ENCODE data around the gene SMDT1. TPM values are rescaled to one million over a fixed set of nuclear protein-coding genes. Genes with fewer than 3 reads are reported as not detected.

Gene SMDT1, protein sequence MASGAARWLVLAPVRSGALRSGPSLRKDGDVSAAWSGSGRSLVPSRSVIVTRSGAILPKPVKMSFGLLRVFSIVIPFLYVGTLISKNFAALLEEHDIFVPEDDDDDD
- polyA plus RNA-seq (2012; ENCODE audit: insufficient read depth, insufficient read length, low read depth) = 216 TPM

DNA sequence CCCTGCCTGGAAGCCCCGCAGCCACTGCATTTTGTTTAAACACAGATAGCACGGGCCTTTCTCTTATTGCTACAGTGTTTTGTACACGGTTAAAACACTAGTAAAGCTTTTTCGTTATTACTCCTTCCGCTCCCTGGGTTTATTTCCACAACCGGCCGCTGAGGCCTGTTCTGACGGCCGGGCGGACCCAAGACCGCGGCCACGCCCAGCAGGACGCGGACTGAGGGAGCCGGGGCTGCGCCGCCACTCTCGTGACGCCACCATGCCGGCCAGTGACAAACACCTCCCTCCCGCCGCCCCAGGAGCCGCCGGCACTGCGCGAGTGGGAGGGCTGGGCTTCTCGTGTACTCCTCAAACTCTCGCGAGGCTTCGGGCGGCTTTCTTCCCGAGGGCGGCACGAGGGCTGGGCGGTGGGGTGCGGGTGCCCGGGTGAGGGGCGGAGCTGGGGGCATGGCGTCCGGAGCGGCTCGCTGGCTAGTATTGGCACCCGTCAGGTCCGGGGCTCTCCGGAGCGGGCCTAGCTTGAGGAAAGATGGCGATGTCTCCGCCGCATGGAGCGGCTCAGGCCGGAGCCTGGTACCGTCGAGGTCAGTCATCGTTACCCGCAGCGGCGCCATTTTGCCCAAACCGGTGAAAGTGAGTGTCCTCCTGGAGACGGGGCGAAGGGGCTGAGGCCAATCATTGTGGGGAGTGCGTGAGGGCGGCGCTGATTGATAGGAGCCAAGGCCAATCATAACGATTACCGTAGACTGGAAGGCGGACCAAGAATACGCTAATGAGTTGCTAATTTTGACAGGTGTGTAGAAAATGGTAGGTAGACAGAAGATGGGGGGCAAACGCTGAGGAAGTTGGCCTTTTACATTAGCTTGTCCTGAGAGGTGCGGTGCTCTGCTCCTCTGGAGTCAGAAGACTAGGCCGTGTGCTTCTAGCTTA, at the start of gene SMDT1:
TSS of gene SMDT1 (plus strand) at position 382 of the 933 bp plus-strand sequence. CDS start at position 451, 69 bp downstream.
- no peak for TF ChIP-seq CTCF (IDR thresholded peaks at IDR 0.05; ENCODE audit: low read depth, low read length)
- Histone ChIP-seq H3K4me3 (ENCODE audit: low read depth, low read length) (peak within 1 kb of the TSS; percentile 89), H3K27me3 (no peaks in the 10 kb centered on the region), H3K4me1 (peaks cover 6% of the 10 kb centered on the region), H3K9me3 (no peaks in the 10 kb centered on the region), H3K36me3 (peaks cover 30% of the 10 kb centered on the region)
- peak; percentile 99 for DNase-seq

DNA sequence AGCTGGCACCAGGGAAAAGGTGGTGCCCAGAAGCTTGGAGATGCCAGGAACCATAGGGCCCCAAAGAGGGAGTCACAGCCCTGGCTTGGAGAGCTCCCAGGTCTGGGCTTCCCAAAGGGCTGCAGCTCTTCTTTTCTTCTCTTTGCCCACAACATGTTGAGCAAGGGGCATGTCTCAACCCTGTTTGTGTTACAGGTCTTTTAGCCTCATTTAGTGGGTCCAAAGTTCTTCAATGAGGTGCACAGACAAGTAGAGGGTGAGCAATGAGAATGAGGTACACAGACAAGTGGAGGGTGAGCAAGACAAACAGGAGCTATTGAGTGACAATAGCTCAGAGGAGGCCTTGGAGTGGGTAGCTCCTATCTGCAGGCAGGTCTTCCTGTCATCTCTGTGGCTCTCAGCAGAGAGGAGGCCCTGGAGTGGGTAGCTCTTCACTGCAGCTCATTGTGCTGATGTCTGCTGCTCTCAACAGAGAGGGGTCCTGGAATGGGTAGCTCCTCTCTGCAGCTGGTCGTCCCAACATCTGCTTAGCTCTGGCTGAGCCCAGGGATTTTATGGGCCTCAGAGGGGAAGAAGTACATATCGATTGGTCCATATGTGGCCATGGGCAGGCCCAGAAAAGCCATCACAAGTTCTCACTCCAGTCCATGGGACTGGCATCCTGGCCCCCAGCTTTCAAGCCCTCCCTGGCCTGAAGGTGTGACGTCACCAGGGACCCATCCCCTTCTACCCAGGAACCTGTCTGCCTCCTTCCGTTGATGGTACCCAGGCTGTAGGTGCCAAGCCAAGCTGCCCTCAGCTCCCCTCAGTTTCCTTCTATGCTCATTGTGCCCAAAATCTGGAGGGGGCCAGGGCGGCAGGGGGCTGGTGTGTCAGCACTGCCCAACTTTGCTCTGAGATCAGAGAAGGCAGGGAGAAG, 46.0 kb upstream of the SMDT1 start:
- H3K9me3 ChIP-seq = 0 out of 2 replicates have a peak, but pooled peaks cover 3% of the 10 kb centered on the region
- no peaks in the 10 kb centered on the region for H3K27me3 ChIP-seq
- H3K36me3 ChIP-seq = no peaks in the 10 kb centered on the region
- no peak overlapping the region for H3K4me3 ChIP-seq (ENCODE audit: low read depth, low read length)
- no peak for TF ChIP-seq CTCF (IDR thresholded peaks at IDR 0.05; ENCODE audit: low read depth, low read length)
- H3K4me1 ChIP-seq = no peaks in the 10 kb centered on the region; the same call in 1 of the 2 replicates
- DNase-seq = no peak

- no peaks in the 10 kb centered on the region for H3K36me3 ChIP-seq
- H3K4me1 ChIP-seq = no peaks in the 10 kb centered on the region; the same call in 1 of the 2 replicates
- H3K9me3 ChIP-seq = 0 out of 2 replicates have a peak, but pooled peaks cover 3% of the 10 kb centered on the region
- no peak for TF ChIP-seq CTCF (IDR thresholded peaks at IDR 0.05; ENCODE audit: low read depth, low read length)
- DNase-seq = peak; percentile 64
- H3K27me3 ChIP-seq = no peaks in the 10 kb centered on the region
- no peak overlapping the region for H3K4me3 ChIP-seq (ENCODE audit: low read depth, low read length)
These were observed 44.2 kb upstream of the SMDT1 start for GRCh38 chr22:42035256-42035655.

DNA sequence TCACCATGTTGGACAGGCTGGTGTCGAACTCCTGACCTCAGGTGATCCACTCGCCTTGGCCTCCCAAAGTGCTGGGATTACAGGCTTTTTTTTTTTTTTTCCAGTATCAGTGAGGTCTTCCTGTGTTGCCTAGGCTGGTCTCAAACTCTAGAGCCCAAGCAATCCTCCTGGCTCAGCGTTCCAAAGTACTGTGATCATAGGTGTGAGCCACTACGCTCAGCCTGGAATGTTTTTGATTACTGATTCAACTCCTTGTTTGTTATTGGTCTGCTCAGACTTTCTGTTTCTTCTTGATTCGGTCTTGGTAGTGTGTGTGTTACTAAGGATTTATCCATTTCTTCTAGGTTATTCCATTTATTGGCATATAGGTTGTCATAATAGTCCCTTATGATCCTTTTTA, 40.2 kb upstream of the SMDT1 start:
- H3K36me3 ChIP-seq = no peaks in the 10 kb centered on the region
- TF ChIP-seq CTCF (IDR thresholded peaks at IDR 0.05; ENCODE audit: low read depth, low read length) = no peak

DNA sequence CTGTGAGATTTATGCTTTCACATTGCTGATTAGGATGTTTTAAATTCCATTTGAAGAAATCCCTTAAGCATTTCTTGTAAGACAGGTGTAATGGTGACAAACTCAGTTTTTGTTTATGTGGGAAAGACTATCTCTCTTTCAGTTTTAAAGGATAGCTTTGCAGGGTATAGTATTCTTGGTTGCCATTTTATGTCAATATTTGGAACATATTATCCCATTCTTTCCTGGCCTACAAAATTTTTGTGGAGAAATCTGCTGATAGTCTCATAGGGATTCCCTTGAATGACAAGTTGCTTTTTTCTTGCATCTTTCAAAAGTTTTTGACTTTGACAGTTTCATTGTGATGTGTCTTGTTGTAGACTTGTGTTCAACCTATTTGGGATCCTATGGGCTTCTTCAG, 37.7 kb upstream of the SMDT1 start:
- Histone ChIP-seq H3K9me3 (no peaks in the 10 kb centered on the region), H3K4me3 (ENCODE audit: low read depth, low read length) (no peak overlapping the region), H3K27me3 (no peaks in the 10 kb centered on the region), H3K36me3 (no peaks in the 10 kb centered on the region), H3K4me1 (no peaks in the 10 kb centered on the region)
- no peak for TF ChIP-seq CTCF (IDR thresholded peaks at IDR 0.05; ENCODE audit: low read depth, low read length)
- no peak for DNase-seq

More for the DNA sequence above, 40.2 kb upstream of the SMDT1 start:
- no peaks in the 10 kb centered on the region for H3K27me3 ChIP-seq
- no peaks in the 10 kb centered on the region; the same call in 1 of the 2 replicates for H3K4me1 ChIP-seq
- H3K4me3 ChIP-seq (ENCODE audit: low read depth, low read length) = no peak overlapping the region
- DNase-seq = no peak
- H3K9me3 ChIP-seq = no peaks in the 10 kb centered on the region
